ENCODE data around the gene TLK2. TPM values are rescaled to one million over a fixed set of nuclear protein-coding genes. Genes with fewer than 3 reads are reported as not detected.

TLK2 gene
- polyA plus RNA-seq, 4 donors = 61.2 to 88.5 (median 65.8) TPM

DNA sequence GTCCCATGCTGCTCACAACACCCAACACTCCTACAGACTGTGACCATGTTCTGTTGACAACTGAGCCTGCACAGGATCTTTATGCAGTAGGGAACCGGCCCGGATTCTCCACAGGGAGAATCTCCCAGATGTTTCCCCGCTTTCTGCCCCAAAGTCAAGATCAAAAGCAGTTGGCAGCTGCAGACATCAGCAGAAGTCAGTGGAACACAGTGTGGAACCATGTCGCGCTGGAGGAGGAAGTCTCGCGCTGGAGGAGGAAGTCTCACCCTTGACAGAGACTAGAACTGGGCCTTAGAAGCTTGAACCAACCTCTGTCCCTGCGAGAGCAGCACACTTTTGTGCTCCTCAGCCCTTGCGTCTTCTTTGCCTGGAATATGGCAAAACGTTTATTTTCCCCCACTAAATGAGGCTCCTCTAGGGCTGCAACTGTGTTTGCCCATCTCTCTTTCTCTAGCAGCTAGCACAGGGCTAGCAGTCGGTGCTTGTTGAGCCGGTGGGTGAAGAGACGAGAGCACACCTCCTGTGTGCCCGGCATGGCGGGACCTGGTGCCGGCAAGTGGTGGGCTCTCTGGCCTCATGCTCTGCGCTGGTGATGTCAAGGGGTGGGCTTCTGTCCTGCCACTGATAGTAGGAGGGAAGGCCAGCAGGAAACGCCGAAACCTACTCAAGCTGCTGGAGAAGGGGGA is 146.7 kb downstream of the TLK2 start:
- no peak for DNase-seq (ENCODE audit: low read depth in 4 of 4, low spot score in 3 of 4)

GRCh38 chr17:62625870-62626200 is 147.2 kb downstream of the TLK2 start:
- DNase-seq (ENCODE audit: low read depth in 4 of 4, low spot score in 3 of 4) = no peak

GRCh38 chr17:62626719-62627218 is 148.1 kb downstream of the TLK2 start:
- DNase-seq (ENCODE audit: low read depth in 4 of 4, low spot score in 3 of 4) = peak; percentile 43 to 68 (median 56)

DNA sequence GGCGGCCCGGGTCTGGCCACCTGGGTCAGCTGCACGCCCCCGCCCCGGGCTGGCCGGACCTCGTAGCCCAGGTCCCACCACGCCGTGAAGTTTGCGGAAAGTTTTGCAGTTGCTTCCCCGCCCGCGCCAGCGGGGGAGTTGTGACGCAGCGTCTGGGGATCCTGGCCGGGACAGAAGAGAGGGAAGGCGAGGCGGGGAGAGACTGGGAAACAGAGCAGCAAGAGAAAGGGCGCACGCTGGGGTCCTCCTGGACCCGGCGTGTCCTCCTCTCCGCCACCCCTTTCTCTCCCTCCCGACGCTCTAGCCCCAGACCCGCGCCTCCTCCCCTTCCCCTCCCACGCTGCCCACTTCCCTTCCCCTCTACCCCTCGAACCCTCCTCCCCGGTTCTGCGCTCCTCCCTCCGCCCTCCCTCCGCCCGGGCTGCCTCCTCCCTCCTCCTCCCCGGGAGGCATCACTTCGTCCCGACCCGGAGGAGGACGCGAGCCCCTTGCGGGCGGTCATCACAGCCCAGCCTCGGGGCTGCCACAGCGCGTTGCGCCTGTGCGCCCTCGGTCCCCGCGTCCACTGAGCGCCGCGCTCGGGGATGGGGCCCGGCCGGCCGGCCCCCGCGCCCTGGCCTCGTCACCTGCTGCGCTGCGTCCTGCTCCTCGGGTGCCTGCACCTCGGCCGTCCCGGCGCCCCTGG is 148.7 kb downstream of the TLK2 start, which contains the start of gene MRC2:
MRC2 (plus strand) TSS at position 452 of the 685 bp plus-strand sequence; CDS start at position 585, 133 bp downstream.
- DNase-seq (ENCODE audit: low read depth in 4 of 4, low spot score in 3 of 4) = peak in 2 of 4 donors; percentile 57 to 63

DNA sequence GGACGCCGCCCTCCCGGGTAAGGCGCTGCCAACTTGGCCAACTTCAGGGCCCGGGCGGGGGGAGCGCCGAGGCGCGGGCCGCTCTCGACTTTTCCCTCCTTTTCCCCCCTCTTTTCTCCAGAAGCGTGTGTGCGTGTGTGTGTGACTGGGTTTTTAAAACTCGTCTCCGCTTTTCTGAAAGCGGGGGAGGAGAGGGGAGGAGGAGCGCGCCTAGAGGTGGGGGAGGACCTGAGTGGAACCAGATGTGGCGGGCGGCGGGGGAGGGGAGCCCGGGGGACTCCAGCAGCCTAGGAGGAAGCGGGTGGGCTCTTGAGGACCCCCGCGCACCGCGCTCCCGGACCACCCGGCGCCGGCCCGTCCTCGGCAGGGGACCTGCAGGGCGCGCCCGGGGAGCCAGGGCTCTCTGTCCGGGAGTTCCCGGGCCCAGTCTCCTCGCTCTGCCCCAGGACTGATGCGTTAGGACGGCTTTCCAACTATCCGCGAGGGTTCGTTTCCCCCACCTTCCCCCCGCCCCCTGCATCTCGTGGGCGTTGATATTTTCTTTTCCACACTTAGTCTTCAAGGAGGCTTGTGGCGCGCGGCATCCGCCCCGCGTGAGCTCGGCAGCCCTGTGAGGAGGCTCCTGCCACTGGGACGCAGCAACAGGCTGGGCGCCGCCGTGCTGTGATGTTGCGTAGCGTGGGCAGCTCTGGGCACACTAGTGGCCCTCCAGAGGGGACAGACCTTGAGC is 149.4 kb downstream of the TLK2 start:
- DNase-seq (ENCODE audit: low read depth in 4 of 4, low spot score in 3 of 4) = peak in 2 of 4 donors; percentile 66 to 75

DNA sequence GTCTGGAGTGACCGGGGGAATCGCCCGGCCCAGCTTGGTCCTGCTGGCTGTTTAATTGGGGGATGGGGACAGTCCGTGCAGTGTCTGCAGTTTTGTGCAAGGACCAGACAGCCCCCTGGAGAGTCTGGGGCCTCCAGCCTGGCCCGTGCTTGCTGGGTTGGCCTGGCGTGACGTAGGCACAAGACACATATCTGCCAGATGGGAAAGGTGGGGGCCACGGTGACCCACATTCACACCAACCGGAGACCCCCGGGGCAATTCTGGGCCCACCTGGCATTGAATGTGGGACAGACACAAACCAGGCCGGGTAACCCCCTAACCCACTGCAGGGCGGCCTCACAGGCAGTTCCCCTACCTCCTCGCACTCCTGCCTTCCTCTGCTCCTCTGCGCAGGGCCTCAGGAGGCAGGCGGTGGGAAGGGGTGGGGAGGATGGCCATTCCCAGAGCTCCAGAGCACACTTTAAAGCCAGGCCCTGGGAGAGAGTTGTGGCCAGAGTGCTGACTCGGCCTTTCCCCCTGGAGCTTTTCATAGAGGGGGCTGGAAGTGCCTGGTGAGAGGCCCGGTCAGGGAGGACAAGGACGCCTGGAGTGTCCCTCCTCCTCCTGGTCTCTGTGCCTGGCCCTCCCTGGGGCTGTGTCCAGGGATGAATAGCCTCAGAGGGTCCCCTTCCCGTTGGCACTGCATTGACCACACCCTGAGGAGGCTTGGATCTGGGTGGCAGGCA is 150.4 kb downstream of the TLK2 start:
- DNase-seq (ENCODE audit: low read depth in 4 of 4, low spot score in 3 of 4) = no peak

DNA sequence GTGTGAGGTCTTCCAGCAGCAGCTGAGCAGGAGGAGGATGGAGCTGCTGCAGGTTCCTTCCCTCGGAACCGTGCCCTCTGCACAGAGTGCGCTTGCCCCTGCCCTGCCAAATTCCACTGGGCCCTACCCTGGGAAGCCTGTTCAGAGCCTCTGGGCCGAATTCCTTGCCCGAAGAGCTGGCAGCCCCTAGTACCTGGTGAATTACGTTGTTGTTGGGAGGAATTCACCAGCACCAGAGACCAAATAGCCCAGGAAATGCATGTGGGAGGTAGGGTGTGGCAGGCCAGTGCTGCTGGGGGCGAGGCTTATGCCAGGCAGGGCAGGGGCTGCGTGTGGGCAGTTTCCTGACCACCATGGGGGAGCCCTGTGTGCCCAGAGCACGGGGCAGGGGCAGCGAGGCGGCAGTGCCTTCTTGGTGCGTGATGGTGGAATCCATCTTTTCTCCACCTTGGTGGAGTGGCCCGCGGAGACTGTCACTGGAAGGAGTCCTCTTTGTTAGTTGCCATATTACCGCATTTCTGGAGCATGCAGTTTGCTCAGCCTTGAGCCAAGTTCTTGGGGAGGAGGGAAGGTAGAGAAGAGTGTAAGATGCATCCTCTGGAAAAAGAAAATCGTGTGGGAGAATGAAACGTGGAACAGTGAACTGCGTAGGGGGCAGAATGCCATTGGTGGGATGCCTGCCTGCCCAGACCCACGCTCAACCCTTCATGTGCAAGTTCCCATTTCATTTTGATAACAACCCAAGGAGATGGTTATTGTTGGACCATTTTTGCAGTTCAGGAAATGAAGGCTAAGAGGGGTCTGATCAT is 151.1 kb downstream of the TLK2 start:
- no peak for DNase-seq (ENCODE audit: low read depth in 4 of 4, low spot score in 3 of 4)

GRCh38 chr17:62630365-62631085 is 151.9 kb downstream of the TLK2 start:
- DNase-seq (ENCODE audit: low read depth in 4 of 4, low spot score in 3 of 4) = no peak

DNA sequence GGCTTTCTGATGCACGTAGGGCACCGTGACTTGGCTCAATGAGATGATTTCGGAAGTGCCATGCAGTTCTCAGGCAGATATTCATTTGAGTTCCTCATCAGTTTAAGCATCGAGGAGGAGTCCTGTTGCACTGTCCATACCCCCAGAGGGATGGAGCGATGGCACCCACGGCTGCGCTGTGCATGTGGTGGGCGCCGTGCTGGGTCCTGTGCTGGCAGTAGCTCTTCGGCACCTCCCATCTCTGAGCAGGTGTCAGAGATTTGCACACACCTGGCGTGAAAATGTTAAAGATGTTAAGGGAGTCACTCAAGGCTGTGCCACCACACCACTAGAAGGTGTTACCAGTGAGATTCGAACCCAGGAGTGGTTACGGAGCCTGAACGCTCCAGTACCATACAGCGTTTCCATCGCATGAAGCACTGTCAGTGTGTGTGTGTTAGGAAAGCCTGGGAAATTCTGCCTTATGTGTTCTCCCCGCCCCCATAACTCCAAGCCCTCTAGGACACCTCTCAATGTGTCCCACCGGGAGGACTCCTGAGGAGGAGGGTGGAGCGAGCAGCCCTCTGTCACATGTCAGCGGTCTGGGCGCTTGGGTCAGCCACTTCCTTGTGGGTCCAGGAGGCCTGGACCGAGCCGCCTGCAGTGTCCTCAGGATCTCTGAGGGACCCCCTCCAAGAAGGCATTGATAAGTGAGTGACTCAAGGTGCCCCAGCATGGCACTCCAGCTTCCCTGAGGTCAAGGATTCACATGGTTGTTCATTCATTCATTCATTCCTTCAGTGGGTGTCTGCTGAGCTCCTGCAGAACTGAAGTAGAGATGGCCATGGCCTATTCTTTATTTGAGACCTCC is 152.7 kb downstream of the TLK2 start:
- DNase-seq (ENCODE audit: low read depth in 4 of 4, low spot score in 3 of 4) = no peak

- DNase-seq (ENCODE audit: low read depth in 4 of 4, low spot score in 3 of 4) = no peak
These were observed 153.6 kb downstream of the TLK2 start for GRCh38 chr17:62631936-62632924.

GRCh38 chr17:62637809-62638208 is 159.2 kb downstream of the TLK2 start:
- no peak for DNase-seq (ENCODE audit: low read depth in 4 of 4, low spot score in 3 of 4)

DNA sequence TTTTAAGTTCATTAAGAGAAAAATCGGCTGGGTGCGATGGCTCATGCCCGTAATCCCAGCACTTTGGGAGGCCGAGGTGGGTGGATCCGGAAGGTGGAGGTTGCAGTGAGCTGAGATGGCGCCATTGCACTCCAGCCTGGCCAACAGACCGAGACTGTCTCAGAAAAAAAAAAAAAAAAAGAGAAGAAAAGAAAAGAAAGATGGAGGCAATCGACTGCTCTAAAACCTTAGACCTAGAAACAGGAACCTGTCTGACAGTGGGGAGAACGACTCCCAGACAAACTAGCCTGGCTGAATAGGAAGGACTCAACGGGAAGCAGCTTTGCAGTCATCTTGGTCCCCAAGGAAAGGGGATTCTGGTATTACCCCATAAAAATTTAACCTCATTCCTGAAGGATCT is 162.5 kb downstream of the TLK2 start:
- DNase-seq (ENCODE audit: low read depth in 4 of 4, low spot score in 3 of 4) = no peak

GRCh38 chr17:62641951-62642350 is 163.3 kb downstream of the TLK2 start:
- DNase-seq (ENCODE audit: low read depth in 4 of 4, low spot score in 3 of 4) = no peak

DNA sequence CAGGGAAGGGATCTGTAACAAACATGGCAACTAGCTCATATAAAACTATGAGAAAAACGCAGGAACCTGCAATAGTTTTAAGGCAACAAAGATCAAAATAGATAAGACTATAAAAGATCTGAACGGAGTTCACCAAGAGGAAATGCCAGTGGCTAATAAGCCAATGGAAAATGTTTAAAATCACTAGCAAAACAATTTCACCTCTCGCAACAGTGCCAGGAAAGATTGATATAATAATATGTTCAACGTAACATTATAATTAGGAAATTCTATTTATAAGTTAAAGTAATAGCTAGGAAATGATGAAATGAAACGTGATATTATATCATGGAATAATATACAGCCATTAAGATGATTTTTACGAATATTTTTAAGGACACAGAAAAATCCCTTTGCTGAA is 164.9 kb downstream of the TLK2 start:
- no peak for DNase-seq (ENCODE audit: low read depth in 4 of 4, low spot score in 3 of 4)

- no peak for DNase-seq (ENCODE audit: low read depth in 4 of 4, low spot score in 3 of 4)
These were observed 166.0 kb downstream of the TLK2 start for GRCh38 chr17:62644487-62645173.

DNA sequence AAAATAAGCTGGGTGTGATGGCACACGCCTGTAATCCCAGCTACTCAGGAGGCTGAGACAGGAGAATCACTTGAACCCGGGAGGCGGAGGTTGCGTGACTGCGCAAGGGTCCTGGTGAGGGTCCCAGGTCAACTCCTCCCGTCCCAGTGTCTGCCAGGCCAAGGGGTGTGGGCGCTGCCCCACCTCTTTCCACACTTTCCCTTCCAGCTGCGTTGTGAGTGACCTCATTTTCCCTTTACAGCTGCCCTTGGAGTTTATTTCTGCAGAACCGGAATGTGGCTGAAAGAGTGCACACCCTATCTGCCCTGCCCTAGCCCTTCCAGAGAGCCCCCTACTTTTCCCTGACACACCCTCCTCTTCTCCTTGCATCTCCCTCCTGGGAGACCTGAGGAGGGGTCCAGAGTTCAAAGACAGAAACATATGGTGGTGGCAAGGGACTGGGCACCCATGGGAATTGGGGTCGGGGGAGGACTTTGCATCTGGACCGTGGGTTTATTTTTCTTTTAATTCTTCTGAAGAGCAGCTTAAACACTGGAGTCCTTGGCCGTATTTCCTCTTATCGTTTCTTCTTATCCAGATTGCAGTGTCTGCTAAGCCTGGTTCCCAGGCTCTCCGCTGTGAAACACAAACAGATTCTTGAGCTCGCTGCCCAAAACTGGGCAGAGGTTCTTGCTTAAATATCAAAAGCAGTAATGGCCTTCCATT is 169.8 kb downstream of the TLK2 start:
- DNase-seq (ENCODE audit: low read depth in 4 of 4, low spot score in 3 of 4) = no peak
